NOMO-1 treated with DMSO at 0.1 percent for 48 hours (cell line): ENCODE data around the gene PIGU.
A peak's percentile ranks its signal among the peaks of the same experiment; 100 is the strongest.
"Not testable (repeated sequence)": the region's sequence is repeated elsewhere in the genome, so short reads cannot be mapped to it uniquely, and the experiment has no call there.

Source experiments
- DNase-seq: peaks from one replicate; lab custom pipeline; 2025; ENCODE audit not compliant: unreplicated experiment; lab: John Stamatoyannopoulos, UW

The PIGU gene, protein sequence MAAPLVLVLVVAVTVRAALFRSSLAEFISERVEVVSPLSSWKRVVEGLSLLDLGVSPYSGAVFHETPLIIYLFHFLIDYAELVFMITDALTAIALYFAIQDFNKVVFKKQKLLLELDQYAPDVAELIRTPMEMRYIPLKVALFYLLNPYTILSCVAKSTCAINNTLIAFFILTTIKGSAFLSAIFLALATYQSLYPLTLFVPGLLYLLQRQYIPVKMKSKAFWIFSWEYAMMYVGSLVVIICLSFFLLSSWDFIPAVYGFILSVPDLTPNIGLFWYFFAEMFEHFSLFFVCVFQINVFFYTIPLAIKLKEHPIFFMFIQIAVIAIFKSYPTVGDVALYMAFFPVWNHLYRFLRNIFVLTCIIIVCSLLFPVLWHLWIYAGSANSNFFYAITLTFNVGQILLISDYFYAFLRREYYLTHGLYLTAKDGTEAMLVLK

GRCh38 chr20:34676642-34677373 lies at the start of gene PIGU:
TSS of gene PIGU (minus strand) at chr20:34677092. CDS start at chr20:34677085, 7 bp downstream.
- peak; percentile 97 for DNase-seq

GRCh38 chr20:34724172-34724571 lies 47.3 kb upstream of the PIGU start:
- DNase-seq: no peak

GRCh38 chr20:34722560-34722959 lies 45.7 kb upstream of the PIGU start:
- DNase-seq: not testable (repeated sequence)

DNA sequence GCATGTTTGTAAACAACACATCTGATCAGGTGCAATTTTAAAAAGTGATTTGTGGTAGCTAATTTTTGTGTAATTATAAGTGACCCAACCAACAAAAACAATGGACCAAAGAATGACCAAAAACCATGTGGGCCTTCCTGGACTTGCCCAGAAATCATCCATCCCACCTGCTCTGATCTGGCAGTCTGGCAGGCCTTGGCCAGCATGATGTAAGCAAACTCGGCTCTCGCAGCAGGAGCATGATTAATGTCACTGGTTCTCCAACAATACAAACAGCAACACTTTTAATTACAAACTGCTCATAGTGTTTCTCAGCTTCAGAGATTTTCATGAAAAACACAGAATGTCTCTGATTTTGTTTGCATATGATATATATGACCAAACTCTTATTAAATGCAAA lies 43.4 kb upstream of the PIGU start:
- no peak for DNase-seq

GRCh38 chr20:34719242-34720017 lies 42.5 kb upstream of the PIGU start:
- not testable (repeated sequence) for DNase-seq

DNA sequence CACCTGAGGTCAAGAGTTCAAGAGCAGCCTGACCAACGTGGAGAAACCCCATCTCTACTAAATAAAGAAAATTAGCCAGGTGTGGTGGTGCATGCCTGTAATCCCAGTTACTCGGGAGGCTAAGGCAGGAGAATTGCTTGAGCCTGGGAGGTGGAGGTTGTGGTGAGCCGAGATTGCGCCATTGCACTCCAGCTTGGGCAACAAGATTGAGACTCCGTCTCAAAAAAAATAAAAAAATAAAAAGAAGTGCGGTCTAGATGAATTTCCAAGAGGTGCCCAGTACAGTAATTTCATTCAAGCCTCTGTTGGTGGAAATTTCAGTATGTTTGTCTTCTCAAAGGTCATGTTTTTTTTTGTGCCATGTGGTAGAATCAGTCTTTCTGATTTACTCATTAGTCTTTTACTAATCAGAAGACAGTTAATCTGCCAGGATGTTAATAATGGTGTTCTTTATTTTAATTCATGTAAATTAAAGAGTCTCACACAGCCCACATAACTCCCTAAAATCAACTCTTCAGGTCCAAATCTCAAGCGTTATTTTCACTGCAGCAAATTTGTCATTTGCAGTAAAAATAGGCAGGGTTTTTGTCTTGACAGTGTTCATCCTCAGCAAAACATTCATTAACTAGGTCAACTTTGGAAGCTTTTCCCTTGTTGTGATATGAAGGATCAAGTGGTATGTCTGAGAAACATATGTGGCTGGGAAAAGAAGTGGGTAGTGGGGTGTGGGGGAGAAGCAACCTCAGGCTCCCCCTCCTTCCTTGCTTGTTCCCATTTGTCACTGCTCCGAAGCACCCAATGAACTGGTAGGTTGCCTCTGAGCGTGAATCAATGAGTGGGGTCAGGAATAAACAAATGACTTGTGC lies 40.6 kb upstream of the PIGU start:
- DNase-seq: no peak

DNA sequence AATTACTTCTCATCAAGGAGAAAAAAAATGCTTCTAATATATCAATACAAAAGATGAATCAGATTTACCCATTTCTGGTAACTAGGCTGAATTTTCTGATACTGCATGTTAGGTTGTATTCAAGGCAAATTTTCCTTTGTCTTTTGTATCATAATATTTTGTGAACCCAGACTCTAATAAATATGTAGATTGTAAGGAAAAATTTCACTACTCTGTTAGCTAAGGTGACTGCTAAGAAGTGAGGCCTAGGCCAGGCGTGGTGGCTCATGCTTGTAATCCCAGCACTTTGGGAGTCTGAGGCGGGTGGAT lies 40.0 kb upstream of the PIGU start:
- DNase-seq: no peak

DNA sequence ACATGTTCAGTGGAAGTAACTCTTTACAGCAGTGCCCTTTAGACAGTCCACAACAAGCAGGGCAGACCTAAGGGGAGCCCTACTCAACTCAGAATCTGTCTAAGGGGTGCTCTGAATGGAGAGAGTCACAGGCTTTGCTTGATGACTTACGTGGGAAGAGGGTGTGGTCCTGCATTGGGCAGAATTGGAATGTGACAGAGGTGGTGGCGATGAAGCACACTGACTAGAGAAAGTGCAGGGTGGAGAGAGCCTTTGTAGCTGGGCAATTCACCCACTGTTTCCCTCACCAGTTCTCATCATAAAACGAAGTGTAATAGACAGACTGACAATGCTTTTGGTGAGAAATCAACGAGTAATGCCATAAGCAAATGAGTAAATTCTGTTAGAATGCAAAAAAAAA lies 38.5 kb upstream of the PIGU start:
- no peak for DNase-seq

GRCh38 chr20:34713944-34714515 lies 37.1 kb upstream of the PIGU start:
- DNase-seq: not testable (repeated sequence)

- DNase-seq: no peak
These were observed 36.5 kb upstream of the PIGU start for GRCh38 chr20:34713194-34713943.

- no peak for DNase-seq
These were observed 35.8 kb upstream of the PIGU start for GRCh38 chr20:34712525-34713192.

GRCh38 chr20:34711813-34712430 lies 35.0 kb upstream of the PIGU start:
- no peak for DNase-seq

DNA sequence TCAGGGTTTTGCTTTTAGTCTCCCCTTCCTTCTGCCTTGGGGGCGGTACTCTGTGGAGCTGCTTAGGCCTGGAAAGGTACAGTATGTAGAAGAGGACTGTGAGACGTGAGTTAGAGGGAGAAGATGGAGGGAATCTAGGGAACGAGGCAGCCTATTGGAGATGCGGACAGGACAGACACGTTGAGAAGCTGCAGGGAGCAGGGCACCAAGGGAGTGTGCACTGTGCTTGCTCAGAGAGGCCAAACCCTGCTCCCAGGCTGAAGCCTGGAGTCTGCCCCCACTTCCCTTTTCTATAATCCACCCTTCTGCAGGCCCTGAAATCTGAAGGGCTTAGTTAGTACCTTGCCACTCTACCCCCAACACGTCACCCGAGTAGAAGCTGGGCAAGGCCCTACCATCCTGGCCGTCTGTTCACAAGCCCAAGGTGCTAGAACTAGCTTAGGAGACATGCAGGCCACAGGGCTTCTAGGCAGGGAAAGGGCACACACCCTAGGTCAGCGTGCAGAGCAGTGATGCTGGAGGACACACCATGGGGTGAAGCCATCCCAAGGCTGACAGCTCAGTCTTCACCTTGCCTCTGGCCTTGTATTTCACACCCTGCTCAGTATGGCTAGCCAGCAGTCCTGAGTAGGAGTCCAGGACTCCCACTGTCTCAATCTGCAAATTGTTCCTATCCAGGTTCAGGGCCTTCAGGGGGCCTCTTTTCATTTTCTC lies 34.1 kb upstream of the PIGU start:
- no peak for DNase-seq

DNA sequence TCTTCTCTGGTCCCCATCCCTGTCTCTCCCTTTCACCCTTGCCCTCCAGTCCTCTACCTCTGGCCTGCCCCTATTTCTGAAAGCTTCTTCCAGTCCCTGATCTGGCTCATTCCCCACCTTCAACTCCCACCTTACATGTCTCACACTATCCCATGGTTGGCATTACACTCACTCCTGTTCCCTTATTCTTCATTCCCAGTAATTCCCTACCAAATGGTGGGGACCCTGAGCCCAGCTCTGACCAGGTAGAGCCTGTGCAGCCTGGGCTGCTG lies 33.6 kb upstream of the PIGU start:
- no peak for DNase-seq

- peak; percentile 41 for DNase-seq
These were observed 33.1 kb upstream of the PIGU start for GRCh38 chr20:34709831-34710567.

DNA sequence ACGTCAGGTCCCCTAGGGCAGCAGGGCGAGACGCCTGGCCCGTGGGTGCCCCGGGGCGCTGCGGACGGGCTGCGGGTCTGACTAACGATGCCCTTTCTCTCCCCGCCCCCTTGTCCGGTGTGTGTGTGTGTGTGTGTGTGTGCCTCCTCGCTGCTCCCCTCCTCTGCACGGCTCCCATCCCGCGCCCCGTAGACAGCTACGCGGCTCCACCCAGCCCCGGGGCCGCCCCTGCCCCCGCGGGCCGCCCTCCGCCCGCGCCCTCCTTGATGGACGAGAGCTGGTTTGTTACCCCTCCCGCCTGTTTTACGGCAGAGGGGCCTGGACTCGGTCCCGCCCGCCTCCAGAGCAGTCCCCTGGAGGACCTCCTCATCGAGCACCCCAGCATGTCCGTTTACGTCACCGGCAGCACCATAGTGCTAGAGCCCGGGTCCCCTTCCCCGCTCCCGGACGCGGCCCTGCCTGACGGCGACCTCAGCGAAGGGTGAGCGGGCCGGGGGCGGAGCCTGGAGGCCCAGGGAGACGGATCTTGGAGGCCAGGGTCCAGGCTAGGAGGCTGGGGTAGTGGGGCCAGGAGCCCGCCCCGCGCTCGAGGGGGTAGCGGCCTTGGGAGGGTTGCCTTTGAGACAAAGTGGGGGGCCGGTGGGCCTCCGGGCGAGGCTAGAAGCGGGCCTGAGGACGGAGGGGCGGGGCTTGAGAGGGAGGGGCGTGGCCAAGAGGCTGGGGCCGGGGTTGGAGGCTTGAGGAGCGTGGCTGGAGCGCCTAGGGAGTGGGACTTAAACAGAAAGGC lies 32.3 kb upstream of the PIGU start:
- DNase-seq: no peak

GRCh38 chr20:34708621-34709043 lies 31.7 kb upstream of the PIGU start:
- DNase-seq: peak; percentile 22
